Peyer's patch (tissue), 4 donors: ENCODE results near the gene PCDHGC3.

ENCODE experiments used
- POLR2A ChIP-seq, 2 donors: fragments of 450-650 bp; IDR thresholded peaks; one replicate each; pipeline ENCODE4 v1.5.1; 2017; ENCODE audit warnings: antibody characterized with exemption in 2 of 2, mild to moderate bottlenecking in 2 of 2, moderate library complexity in 2 of 2
- TF ChIP-seq, protein P1 (sequence below), 6 experiments: fragments of 450-650 bp in 4 of 6; fragments of 200-600 bp in 2 of 6; sonication (generic) in 1 of 6; IDR thresholded peaks; one replicate each; pipeline ENCODE4 v1.5.1; 2017 to 2019; ENCODE audit warnings: antibody characterized with exemption in 6 of 6, mild to moderate bottlenecking in 3 of 6, moderate library complexity in 1 of 6

DNA sequence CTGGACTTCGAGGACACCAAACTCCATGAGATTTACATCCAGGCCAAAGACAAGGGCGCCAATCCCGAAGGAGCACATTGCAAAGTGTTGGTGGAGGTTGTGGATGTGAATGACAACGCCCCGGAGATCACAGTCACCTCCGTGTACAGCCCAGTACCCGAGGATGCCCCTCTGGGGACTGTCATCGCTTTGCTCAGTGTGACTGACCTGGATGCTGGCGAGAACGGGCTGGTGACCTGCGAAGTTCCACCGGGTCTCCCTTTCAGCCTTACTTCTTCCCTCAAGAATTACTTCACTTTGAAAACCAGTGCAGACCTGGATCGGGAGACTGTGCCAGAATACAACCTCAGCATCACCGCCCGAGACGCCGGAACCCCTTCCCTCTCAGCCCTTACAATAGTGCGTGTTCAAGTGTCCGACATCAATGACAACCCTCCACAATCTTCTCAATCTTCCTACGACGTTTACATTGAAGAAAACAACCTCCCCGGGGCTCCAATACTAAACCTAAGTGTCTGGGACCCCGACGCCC is 1.3 kb downstream of the PCDHGC3 start:
- TF ChIP-seq POLR2A (IDR thresholded peaks at IDR 0.05), result no peak
- TF ChIP-seq, protein P1, sequence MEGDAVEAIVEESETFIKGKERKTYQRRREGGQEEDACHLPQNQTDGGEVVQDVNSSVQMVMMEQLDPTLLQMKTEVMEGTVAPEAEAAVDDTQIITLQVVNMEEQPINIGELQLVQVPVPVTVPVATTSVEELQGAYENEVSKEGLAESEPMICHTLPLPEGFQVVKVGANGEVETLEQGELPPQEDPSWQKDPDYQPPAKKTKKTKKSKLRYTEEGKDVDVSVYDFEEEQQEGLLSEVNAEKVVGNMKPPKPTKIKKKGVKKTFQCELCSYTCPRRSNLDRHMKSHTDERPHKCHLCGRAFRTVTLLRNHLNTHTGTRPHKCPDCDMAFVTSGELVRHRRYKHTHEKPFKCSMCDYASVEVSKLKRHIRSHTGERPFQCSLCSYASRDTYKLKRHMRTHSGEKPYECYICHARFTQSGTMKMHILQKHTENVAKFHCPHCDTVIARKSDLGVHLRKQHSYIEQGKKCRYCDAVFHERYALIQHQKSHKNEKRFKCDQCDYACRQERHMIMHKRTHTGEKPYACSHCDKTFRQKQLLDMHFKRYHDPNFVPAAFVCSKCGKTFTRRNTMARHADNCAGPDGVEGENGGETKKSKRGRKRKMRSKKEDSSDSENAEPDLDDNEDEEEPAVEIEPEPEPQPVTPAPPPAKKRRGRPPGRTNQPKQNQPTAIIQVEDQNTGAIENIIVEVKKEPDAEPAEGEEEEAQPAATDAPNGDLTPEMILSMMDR (IDR thresholded peaks at IDR 0.05), result no peak
